ENCODE measurements around the gene LEKR1. TPM values are rescaled to one million over a fixed set of nuclear protein-coding genes. Genes with fewer than 3 reads are reported as not detected.

Gene LEKR1
- total and polyA plus RNA-seq, 8 donors, result 0.76 to 3.8 (median 2.1) TPM

DNA sequence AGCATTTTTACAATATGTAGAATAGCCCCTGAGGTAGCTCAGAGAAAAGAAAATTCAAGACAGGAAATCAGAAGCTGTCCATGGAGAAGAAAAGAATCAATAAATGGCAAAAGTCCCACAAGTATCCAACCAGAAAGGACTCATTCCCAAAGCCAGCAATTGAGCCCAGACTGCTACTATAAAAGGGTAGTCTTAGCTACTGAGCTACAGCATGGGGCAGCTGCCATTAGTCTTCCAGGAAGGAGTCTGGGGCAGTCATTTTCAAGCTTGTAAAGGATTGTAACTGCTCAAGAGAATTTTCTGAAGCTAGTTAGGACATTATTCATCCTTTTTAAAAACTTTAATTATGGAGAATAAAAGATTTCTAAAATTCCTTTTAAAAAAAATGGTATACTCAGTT, 10.5 kb downstream of the LEKR1 start:
- ATAC-seq (no peak), DNase-seq (no peak)
- Histone ChIP-seq H3K36me3 (no peaks in the 10 kb centered on the region), H3K27ac (no peak overlapping the region), H3K4me3 (no peak overlapping the region), H3K27me3 (no peaks in the 10 kb centered on the region), H3K9me3 (no peaks in the 10 kb centered on the region), H3K4me1 (no peaks in the 10 kb centered on the region)
- TF ChIP-seq, protein P1, sequence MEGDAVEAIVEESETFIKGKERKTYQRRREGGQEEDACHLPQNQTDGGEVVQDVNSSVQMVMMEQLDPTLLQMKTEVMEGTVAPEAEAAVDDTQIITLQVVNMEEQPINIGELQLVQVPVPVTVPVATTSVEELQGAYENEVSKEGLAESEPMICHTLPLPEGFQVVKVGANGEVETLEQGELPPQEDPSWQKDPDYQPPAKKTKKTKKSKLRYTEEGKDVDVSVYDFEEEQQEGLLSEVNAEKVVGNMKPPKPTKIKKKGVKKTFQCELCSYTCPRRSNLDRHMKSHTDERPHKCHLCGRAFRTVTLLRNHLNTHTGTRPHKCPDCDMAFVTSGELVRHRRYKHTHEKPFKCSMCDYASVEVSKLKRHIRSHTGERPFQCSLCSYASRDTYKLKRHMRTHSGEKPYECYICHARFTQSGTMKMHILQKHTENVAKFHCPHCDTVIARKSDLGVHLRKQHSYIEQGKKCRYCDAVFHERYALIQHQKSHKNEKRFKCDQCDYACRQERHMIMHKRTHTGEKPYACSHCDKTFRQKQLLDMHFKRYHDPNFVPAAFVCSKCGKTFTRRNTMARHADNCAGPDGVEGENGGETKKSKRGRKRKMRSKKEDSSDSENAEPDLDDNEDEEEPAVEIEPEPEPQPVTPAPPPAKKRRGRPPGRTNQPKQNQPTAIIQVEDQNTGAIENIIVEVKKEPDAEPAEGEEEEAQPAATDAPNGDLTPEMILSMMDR (IDR thresholded peaks at IDR 0.05), result no peak
- intact Hi-C loops (cut with DNase I), result no loop called here

DNA sequence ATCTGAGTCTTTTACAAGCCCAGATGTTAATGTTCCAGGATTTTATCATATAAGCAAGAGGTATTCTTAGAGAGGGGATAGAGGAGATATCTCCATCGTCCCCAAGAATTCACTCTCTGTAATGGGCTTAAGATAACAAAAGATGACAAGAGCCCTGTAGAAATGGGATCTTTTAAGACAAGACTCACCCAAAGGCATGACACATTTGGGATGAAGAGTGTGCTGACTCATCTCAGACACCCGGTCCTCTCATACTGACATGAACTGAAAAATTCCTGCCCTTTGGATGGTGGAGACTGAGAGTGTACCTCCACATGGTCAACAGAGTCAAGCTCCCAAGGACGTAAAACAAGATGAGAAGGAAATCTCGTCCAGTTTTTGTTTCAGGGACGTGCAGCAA, 11.0 kb downstream of the LEKR1 start:
- intact Hi-C loops (cut with DNase I), result no loop called here
- Histone ChIP-seq H3K27me3 (no peaks in the 10 kb centered on the region), H3K4me1 (no peaks in the 10 kb centered on the region), H3K4me3 (no peak overlapping the region), H3K27ac (no peak overlapping the region), H3K9me3 (no peaks in the 10 kb centered on the region), H3K36me3 (no peaks in the 10 kb centered on the region)
- no peak for ATAC-seq
- TF ChIP-seq, protein P1 (IDR thresholded peaks at IDR 0.05), result no peak
- no peak for DNase-seq

DNA sequence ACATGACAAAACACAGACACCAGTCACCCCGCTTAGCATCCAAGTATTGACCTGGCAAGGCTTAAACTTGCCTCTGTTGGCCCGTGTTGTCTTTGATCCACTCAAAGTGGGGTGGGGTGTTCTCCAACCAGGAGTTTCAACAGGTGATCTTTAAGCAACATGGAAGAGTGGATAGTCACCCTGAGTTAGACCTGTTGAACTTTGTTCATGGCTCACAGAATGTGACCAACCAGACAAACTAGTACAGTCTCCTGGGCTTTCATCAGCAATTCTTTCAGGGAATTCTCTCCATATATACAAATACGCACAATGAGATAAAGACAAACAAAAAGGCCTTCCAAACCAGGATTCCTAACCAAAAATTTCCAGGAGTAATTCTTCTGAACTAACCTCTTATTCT, 11.9 kb downstream of the LEKR1 start:
- no peak for DNase-seq
- H3K27ac ChIP-seq, result no peak overlapping the region
- no peaks in the 10 kb centered on the region for H3K27me3 ChIP-seq
- no peaks in the 10 kb centered on the region for H3K4me1 ChIP-seq
- H3K36me3 ChIP-seq, result no peaks in the 10 kb centered on the region
- TF ChIP-seq, protein P1 (IDR thresholded peaks at IDR 0.05), result no peak
- no peak overlapping the region for H3K4me3 ChIP-seq
- no peak for ATAC-seq
- H3K9me3 ChIP-seq, result no peaks in the 10 kb centered on the region
- intact Hi-C loops (cut with DNase I), result no loop called here

DNA sequence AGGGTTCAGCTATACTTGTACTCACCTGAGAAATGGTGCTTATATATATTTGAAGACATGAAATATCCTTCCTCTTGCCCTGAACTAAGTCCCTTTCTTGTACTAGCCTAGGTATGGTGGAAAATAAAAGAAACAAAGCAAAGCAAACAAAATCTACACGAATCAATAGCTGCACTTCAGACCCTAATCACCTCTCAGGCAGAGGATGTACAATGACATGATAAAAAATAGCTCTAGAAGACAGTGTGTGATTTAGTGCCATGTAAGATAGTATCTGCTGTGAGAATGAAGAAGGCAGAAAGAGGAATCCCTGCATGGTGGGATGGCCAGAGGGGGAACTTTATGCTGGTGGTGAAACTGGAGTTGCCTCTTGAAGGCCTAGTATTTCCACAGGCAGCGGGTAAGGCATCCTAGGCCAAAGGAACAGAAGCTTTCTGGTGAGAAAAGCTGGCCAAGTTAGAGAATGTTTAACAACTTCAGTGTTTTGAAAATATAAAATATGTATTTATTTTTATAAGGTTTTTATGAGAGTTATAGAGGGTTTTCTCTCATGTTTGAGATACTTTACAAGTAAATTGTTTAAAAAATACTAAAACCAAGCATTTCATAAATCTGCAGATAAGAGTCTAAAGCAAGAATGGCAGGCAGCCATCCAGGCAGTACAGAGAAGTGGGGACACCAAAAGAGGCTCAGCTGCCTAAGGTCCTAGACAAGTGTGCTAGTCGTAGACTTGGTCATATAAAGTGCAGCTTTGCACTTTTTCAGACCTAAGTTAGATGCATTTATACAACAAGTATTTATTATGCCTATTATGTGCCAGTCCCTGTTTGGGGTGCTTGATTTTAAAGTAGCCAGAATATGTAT, 14.9 kb downstream of the LEKR1 start:
- Histone ChIP-seq H3K36me3 (no peaks in the 10 kb centered on the region), H3K4me1 (no peaks in the 10 kb centered on the region), H3K9me3 (no peaks in the 10 kb centered on the region), H3K27me3 (no peaks in the 10 kb centered on the region), H3K27ac (no peak overlapping the region), H3K4me3 (no peak overlapping the region)
- no peak for DNase-seq
- intact Hi-C loops (cut with DNase I), result no loop called here
- ATAC-seq, result no peak
- TF ChIP-seq, protein P1 (IDR thresholded peaks at IDR 0.05), result no peak

DNA sequence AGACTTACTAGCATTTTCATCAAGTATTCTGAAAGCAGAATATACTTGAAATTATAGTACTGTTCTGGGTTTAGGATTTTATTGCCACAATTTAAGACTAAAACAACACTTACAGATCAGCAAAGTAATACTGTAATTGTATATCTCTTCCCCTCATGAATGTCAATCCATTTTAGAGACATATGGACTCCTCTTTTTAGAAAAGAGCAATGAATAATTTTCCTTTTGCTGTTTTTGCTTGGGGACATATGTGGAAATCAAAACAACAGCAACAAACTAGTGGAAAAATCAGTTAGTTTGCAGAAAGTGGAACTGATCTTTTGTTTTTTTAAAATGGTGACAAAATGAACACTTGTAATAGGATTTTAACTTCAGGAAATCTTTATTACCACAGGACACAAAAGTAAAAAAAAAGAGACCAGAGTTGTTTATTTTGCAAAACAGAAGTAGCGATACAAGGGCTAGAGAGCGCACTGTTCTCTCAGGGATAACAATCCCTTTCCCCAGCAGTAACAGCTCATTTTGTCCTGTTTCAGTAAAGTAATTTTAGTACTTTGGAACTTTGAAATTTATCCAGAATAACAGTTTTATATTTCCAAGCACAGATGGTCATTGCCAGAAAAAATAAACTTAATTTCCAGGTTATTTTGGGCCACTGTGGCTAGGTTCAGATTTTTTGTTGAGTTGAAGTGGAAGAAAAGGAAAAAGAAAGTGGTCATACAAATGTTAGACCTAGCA, 17.1 kb downstream of the LEKR1 start:
- TF ChIP-seq, protein P1 (IDR thresholded peaks at IDR 0.05), result no peak
- ATAC-seq (no peak), DNase-seq (no peak)
- Histone ChIP-seq H3K36me3 (no peaks in the 10 kb centered on the region), H3K27ac (no peak overlapping the region), H3K9me3 (no peaks in the 10 kb centered on the region), H3K4me1 (no peaks in the 10 kb centered on the region), H3K27me3 (no peaks in the 10 kb centered on the region), H3K4me3 (no peak overlapping the region)
- intact Hi-C loops (cut with DNase I), result no loop called here

Measured in left lung (tissue), 10 donors.